NB4 (cell line): ENCODE results near the gene NFE2L3.

Experiments
- DNase-seq: peaks from one replicate; pipeline ENCODE4 v3.0.0; 2010; ENCODE audit warnings: low read depth
- H3K4me3 ChIP-seq: one replicate; pipeline ENCODE4 v1.5.1; 2011; ENCODE audit warnings: mild to moderate bottlenecking, low read depth, low read length, moderate library complexity
- MAX ChIP-seq: IDR thresholded peaks from 2 replicates; pipeline ENCODE4 v1.6.1; 2011; ENCODE audit warnings: low read depth, low read length
- MYC ChIP-seq: IDR thresholded peaks from 2 replicates; pipeline ENCODE4 v1.6.1; 2011; ENCODE audit warnings: low read depth, low read length
- POLR2A ChIP-seq: IDR thresholded peaks from 2 replicates; pipeline ENCODE4 v1.6.1; 2011; ENCODE audit warnings: mild to moderate bottlenecking; ENCODE audit not compliant: insufficient read length; ENCODE audit errors: extremely low read depth
- TF ChIP-seq, protein P1 (sequence below): IDR thresholded peaks from one replicate; pipeline ENCODE4 v1.5.1; 2012; ENCODE audit warnings: low read depth, low read length

Gene NFE2L3

DNA sequence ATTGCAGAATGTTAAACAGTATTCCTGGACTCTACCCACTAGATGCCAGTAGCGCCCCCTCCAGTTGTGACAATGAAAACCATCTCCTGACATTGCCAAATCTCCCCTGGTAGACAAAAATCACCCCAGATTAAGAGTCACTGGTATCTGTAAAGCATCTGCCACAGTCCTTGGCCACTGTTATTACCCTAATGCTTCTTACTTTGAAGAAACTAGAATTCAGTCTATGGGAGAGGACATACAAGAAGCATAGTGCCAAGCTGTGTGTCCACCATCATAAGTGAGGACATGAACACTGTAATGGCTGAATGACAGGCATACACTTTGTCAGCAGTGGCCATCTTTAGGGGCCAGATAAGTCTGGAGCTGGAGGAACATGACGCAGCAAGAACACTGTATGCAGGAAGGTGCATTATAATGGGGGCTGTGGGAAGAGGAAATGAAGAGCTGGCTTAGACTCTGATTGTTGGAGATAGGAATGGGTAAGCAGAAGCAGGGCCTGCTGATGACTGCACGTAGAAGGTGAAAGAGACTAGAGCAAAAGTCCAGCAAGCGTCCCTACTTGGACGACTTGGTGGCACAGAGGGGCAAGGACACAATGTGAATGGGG, 82.0 kb downstream of the NFE2L3 start:
- TF ChIP-seq MAX (no peak), MYC (no peak), POLR2A (no peak)
- TF ChIP-seq, protein P1, sequence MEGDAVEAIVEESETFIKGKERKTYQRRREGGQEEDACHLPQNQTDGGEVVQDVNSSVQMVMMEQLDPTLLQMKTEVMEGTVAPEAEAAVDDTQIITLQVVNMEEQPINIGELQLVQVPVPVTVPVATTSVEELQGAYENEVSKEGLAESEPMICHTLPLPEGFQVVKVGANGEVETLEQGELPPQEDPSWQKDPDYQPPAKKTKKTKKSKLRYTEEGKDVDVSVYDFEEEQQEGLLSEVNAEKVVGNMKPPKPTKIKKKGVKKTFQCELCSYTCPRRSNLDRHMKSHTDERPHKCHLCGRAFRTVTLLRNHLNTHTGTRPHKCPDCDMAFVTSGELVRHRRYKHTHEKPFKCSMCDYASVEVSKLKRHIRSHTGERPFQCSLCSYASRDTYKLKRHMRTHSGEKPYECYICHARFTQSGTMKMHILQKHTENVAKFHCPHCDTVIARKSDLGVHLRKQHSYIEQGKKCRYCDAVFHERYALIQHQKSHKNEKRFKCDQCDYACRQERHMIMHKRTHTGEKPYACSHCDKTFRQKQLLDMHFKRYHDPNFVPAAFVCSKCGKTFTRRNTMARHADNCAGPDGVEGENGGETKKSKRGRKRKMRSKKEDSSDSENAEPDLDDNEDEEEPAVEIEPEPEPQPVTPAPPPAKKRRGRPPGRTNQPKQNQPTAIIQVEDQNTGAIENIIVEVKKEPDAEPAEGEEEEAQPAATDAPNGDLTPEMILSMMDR: peak; percentile 16
- no peak for DNase-seq
- no peak overlapping the region for H3K4me3 ChIP-seq
